Eye (tissue), 1 donor: ENCODE results near the gene OSM.

Source experiments
- DNase-seq: peaks from one replicate; pipeline ENCODE4 v3.0.0-alpha.2; 2015

Gene OSM

DNA sequence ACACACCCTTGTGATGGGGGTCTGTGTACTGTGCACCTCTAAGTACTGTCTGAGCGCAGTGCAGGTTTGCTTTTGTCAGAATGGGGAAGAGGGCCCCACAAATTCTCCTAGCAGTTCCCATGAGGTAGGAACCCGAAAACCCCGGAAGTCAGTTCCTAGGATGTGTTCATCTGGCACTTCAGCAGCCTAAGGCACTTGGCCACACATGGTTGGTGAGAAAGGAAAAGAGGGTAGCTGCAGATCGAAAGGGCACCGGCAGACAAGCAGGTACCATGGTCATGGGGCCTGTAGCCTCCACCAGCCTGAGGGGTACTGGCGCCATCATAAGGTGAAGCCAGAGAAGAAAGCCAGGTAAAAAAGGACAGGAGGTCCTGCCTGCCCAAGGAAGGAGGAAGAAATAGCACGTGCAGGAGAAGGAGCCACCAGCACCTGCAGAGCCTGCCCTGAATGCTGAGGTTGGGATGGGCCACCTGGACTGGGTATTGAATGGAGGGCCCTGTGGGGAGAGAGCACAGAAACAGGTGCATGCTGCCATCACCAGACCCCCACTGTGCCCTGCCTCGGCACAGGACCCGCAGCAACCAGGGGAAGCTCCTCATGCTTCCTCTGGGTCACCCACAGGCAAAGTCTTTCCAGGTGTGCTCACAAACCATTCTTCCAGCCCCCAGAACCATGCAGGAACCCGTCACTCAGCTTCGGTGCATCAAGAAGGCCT, 30.8 kb upstream of the OSM start:
- DNase-seq: no peak

DNA sequence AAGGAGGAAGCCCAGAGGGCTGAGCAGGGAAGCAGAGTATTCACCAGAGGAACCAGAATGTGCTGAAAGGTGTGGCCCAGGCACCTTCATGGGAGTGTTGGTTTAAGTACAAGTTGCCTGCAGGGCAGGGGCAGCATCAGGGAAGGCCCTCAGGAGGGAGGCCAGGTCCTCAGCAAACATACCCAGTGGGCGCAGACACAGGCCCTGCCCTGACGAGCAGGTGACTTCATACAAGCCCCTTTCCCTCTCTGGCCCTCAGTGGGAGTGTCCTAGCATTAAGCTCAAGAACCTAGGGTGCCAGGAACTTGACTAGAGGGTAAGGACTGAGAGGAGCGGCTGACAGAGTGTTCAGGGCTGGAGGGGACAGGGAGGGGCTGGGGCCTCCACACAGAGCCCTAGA, 30.2 kb upstream of the OSM start:
- no peak for DNase-seq

DNA sequence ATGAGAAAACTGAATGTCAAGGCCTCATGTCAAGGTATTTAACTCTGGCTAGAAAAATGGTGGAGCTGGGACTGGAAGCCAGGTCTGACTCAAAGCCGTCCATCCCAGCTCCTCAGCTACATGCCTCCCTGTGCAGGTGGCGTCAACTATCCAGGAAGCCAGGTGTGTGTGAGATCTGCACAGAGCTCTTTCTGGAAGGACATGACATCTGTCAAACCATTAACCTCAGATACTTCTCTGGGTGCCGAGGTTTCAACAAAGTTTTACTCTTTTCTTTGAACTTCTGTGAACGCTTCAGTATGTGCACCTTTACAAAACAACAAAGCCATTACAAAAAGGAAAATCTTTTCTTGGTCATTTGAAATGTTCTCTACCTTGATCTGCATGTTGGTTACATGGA, 29.7 kb upstream of the OSM start:
- no peak for DNase-seq

DNA sequence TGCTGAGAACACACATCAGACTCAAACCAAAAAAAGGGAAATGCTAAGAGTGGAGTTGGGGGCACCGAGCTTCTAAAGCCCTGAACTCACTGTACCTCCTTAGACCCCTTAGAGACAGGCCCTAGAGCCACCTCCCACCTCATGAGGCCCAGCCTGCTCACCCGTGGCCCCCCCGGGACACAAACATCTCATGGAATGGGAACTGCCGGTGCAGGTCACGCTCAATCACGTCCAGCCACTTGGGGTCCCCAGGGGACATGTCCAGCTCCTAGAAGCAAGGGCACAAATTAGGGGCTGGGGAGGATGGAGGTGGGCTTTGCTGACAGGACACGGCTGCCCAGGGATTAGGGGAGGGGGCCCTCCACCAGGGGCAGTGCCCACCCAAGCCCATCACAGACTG, 28.9 kb upstream of the OSM start:
- no peak for DNase-seq

DNA sequence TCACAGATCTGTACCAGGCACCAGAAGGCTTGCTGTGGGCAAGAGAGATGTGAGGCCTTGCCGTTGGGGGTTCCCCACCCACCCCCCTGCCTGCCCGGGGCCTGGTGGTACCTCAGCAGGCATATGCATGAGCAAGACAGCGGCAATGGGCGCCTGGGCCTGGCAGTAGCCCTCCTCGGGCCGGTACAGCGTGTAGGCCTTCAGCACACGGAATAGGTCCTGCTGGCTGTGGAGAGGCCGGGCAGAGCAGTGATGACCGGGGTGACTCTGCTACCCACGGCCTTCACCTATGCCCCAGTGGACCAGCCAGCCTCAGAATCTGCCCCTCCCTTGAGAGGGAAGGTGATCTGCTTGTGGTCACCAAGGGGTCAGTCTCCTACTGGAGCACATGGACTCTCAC, 28.2 kb upstream of the OSM start:
- DNase-seq: no peak

DNA sequence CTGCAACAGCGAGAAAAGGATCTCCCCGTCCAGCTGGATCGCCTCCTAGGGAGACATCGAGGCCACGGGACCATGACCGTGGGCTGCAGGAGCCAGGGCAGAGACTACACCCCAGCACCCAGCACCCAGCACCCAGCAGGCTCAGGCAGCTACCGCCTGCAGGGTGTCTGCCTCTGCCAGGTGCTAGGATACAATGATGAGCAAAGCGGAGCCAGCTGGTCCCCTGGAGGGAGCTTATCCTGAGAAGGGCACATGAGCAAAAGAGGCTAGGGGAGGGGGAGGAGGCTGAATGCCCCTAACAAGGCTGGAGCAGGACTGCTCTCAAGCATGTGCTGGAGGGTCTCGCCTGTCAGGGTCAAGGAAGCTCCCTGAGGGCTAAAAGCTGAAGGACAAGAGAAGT, 27.4 kb upstream of the OSM start:
- no peak for DNase-seq

DNA sequence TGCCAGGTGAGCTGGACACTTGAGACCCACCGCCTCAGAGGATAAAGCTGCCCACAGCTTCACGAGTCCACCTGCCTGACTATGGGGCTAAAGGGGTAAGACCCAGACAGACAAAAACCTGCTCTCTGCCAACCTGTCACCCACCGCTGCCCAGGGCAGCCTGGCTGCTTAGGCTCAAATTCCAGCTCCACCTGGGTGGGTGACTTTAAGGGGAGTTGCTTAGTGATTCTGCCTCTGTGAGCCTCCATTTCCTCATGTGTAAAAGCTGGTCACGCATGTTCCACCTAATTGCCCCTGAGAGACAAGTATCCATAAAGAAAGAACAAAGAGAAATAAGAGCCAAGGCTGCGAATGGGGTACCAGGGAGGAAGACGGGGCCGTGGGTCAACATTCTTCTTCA, 26.4 kb upstream of the OSM start:
- no peak for DNase-seq

DNA sequence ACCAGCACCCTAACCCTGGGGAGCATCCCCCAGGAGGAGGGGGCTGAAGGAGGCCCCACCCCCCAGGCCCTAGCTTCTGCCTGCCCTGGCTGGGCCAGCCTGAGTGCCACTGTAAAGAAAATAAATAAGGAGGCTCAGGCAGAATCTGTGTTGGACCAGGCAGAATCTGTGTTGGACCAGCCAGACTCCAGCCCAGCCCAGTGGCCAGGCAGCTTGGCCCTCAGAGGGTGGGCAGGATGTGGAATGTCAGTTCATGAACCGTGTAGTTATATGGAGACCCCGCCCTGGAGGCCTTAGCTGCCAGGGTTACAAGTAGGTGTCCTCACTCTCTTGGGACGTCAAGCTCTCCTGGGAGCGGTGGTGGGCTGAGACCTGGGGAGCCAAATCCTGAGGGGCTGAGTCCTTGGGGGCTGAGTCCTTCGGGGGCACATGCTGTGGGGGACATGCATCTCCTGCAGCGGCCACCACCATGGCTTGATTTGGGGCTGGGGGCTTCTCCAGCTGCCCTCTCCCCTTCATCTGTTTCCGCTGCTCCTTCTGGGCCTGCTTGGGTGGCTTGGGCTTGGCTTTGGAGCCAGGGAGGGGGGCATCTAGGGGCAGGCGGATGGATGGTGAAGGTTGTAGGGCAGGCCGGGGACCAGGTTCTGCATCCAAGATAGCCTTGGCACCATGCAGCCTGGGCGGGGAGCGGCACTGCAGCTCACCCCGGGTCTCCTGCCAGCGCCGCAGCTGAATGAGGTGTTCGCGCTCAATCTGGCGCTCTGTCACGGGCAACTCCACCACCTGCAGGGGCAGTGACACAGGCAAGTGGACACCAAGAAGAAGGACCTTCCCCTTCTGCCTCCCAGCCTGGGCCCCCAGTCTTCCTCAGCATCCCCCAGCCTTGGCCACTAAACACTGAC, 25.7 kb upstream of the OSM start:
- DNase-seq: no peak

DNA sequence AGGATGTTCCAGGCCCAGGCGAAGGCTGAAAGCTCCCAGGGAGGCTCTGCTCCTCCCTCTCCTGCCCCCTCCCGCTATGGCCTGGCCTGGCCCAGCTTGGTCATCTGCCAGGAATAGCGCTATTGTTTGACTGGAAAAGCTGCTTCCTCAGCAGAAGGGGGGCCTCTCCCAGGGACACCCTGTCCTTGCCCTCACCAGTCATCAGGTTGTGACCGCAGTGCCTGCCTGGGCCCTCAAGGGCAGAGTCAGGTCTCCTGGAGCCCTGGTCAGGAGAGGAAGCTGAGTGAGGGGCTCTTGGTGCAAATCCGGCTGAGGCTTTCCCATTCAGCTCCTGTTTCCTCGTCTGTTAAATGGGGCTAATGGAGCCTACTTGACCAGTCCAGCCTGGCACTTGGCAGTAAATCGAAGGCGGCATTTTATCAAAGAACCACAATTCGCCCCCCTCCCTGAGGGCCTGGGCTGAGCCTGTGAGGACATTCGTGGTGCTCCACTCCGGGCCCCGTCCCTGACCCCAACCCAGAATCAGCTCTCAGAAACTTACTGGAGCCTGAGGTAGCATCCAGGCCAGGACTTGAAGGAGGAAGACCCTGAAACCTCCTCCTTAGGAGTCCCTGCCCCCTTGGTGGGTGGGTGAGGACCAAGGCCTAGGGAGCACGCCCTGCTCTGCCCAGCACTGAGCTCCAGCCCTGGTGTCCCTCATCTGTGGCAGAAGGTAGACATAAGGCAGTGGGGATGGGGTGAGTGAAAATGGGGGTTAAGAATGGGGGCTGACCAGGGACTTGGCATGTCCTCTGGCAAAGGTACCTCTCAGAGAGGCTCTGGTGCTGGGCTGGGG, 24.6 kb upstream of the OSM start:
- DNase-seq: peak; percentile 57

DNA sequence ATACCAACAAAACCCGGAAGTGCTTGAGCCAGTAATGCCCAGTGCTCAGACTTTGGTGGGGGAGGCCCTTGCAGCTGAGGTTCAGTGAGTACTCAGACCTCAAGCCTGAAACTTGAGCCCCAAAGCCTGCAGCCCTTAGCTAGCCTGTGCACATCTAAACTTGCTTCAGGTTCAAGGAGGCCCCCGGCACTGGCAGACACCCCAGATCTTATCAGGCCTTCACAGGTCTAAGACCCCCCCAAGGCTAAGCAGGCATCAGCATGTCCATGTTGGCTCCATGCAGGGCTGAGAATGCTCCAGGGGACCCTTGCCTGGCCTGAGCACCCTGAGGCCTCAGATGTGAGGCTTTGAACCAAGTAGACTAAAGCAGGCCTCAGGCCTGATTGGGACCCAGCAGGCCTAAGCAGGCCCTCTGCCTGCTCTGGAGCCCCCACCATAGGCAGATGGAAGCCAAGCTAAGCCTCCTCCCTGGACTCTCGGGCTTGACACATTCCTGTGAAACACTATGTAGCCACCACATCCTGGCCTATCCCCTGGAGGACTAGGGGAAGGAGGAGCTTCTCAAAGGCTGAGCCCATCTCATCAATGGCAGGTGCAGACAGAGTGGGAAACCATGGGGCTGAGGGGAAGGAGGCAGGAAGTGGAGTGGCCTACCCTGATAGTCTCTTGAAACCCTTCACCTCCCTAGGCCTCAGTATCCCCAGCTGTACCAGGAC, 23.8 kb upstream of the OSM start:
- DNase-seq: peak; percentile 51

DNA sequence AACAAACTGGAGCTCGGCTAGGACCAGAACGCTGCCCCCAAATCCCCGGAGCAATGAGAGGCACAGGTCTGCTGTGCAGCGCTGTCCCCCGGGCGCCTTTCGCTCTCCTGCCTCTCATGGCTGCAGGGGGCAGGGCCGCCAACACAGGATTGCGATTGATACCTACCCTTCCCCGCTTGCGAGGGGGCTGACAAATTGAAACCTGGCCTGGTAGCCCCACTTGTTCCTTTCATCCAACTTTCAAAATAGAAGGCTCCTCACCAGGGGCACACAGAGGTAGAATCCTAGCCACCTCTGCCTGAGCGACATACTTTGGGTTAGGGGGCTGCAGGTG, 23.3 kb upstream of the OSM start:
- no peak for DNase-seq

DNA sequence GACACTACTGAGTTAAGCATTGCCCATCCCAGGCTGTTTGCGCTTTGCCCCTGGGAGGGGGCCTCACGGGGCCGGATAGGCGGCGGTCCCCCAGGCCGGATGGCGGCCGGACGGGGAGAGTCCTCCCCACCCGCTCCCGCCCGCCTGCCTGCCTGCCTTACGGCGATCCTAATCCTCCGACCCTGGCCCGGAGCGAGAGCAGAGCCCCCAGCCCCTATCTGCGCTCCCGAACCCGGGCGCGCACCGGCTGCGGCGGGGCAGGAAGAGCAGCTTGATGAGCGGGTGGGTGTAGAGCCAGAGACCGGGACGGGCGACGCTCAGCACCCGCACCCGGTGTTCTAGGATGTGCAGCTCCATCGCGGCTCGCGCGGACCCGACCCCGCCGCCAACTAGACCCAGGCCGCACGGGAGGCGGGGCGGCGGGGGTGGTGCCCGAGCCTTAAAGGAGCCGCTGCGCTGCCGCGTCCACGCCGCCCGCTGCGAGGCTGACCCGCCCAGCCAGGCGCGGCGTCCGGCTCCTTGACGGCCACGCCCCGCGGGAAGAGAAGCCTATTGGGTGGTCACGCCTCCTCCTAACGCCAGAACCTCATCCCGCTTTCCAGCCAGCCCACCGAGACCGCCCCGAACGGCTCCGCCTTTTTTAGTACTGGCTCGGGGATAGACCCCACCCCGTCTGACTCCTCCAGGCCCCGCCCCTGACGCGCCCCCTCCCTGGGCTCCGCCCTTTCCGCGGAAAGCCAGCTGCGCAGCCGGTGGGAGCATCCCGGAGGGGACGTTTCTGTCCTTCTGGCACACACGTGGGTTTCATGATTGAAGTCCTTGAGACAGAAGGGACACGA, 22.7 kb upstream of the OSM start, which contains the start of gene CASTOR1:
CASTOR1 (minus strand) TSS at position 365 of the 839 bp plus-strand sequence; CDS start at position 357, 8 bp downstream.
- peak; percentile 98 for DNase-seq

DNA sequence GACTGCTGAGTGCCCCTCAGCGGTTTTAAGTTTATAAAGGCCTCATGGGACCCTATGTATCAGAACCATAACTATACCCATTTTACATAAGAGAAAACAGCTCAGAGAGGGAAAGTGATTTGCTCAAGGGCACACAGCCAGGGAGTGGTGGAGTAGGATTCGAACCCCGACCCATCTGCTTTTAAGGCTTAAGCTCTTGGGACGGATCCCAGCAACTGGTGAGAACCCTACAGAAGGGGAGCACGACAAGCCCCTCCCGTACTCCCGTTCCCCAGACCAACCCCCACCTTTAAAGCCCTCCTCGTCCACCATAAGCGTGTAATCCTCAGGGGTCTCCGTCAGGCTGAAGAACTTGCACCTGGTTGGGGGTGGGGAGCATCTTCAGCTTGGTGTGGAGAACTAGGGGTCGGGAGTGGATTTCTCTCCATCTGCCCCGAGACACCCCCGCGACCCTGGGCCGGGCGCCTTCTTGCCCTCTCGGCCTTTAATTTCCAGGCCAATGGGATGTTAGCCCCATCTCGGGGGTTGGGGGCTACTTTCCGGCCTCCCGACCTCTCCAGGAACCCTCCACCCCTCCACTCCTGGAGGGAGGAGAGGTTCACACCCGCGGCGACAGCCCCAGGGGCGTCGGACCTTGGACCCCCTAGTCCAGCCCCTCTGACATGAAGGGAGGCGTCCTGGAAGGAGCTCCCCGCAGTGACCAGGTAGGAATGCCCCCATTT, 21.9 kb upstream of the OSM start:
- no peak for DNase-seq

DNA sequence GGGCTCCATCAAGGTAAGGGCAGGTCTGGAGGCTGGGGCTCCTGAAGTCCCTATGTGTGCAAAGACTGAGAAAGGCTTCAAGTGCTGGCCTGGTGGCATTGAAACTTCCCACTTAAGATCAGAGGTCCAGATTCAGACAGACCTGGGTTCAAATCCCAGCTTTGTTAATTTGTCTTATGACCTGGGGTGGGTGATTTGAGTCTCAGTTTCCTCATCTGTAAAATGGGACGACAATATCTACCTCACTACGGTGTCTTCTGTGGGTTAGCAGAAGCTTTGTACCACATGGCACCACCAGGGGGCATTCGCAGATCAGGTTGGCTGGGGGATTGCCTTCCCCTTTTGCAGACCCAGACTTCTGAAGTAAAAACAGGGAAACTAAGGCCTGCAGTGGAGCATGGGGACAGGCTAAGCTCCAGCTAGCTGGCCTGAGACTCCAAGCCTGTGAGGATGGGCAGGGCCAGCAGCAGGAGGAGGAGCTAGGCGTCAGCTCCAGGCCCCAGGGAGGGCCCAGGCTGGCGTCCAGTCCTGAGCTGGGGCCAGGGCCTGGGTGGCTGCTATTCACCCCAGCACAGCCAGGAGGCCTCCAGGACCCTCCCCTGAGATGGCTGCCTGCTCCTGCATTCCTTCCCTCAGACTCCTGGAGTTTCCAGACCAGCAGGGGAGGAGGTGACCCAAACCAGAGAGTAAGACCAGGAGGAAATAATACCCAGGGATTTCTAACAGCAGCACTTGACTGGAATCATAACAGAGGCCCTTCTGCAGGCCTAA, 21.2 kb upstream of the OSM start:
- DNase-seq: peak; percentile 91

DNA sequence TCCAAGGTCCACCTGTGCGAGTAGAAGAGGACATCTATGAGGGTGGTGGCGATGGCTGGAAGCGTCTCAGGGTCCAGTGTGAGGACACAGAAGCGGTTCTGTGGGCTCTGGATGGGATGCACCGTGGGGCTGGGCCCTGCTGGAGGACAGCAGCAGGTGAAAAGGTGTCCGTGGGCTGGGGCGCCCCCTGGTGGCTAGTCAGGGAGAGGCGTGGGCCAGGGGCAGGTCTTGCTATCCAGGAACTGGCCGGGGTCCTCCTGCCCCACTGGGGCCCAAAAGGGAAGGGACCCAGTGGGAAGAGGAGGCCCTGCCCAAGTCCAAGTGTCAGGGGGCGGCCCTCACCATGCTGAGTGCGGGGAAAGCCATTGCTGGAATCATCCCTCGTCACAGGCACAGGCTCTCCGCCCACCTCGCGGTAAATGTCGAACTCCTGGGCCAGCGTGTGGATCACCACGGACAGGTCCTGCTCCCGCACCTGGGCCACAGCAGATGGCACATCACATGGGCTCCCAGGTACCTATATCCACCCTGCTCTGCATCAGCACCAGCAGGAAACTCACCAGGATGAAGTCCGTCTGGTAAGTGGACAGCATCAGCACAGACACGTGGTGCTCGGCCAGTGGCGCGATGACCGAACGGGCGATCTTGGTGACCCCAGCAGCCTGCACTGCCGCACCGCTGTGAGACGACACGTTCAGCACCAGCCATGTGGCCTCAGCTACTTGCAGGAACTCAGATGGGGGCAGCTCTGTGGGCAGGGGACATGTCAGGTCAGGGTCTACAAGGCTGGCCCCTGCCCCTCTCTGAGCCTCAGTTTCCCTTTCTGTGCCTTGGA, 20.4 kb upstream of the OSM start:
- DNase-seq: peak; percentile 72

DNA sequence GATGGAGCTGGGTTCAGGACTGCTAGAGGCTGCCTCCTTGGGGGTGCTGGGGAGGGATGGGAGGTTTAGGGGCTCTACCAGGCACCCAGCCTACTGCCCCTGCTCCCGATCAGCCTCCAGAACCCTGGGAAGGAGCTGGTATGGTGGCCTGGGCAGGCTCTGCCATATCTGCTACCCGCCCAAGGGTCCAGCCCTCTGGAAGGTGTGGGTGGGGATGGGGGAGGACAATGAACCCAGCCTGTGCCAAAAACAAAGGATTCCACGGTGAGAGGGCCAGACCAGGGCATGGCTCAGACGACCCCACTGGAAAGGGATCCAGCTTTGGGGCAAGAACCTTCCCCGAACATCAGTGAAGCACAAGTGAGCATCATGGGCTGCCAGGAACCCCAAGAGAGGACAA, 19.7 kb upstream of the OSM start:
- DNase-seq: no peak

DNA sequence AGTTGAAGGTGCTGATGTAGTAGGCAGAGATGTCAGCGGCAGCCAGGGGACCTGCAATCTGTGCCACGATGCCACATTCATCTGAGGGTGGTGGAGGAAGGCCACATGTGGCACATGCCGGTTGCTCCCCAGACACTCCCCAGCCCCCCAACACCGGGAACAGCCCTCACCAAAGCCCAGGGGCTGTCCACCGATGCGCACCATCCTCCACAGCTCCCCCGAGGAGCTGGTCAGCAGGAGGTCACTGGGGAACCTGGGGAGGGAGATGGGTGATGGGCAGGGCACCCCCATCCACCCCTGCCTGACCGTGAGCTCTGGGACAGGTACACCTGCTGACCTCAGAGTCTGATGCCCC, 19.2 kb upstream of the OSM start:
- no peak for DNase-seq

DNA sequence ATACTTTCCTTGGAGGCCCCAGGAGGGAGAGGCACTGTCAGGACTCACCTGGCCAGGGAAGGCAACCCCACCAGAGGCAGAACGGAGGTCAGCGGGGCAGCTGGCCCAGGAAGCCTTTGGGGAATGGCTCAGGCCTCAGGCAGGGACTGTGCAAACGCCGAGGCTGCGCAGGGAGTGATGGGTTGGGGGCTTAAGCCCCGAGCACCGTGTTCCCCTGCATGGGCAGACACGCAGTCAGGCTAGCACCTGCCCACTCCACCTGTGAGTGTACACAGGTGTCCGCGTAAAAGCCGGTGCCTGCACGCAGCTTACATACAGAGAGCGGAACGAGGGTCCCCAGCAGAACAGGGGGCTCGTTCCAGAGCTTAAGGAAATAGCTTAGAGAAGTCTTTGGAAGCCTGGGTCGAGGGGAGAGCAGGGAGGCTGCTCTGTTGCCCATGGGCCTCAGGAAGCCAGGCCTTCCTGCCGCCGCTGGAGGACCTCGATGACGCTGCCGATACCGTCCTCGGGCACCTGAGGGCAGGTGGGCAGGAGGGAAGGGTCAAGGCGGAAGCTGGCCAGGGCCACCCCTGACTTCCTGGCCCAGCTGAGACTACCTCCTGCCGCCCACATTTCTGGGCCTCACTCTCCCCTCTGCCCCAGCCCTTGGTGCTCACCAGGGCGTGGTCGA, 18.7 kb upstream of the OSM start:
- DNase-seq: no peak

DNA sequence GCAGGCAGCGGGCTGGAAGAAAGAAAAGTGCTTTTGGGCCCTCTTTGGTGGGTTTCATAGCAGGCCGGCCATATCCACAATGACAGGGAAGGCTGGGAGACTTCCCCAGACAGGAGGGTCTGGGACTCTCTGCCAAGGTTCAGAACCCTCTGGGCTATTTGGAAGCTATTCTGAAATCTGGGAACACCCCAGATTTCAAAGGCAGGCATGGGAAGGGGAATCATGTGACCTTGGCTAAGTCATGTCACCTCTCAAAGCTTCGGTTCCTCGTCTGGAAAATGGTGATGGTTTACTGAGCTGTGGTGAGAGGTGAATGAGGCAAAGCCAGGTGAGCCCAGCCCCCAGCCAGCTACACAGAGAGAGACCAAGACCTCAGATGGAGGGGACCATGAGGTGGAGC, 18.0 kb upstream of the OSM start:
- no peak for DNase-seq
